HepG2 (cell line): ENCODE results near the gene LARP1. TPM values are rescaled to one million over a fixed set of nuclear protein-coding genes. Genes with fewer than 3 reads are reported as not detected.

ENCODE experiments used
- ARID2 ChIP-seq: sonication (generic); formaldehyde crosslinking; IDR thresholded peaks from 2 replicates; pipeline ENCODE4 v1.8.1; 2022; ENCODE audit warnings: mild to moderate bottlenecking, missing genetic modification reagents, borderline replicate concordance
- ASH2L ChIP-seq: fragments of 300-600, 200-600 bp; sonication (generic); IDR thresholded peaks from 2 replicates; pipeline ENCODE4 v1.7.0; 2017; ENCODE audit warnings: low read depth, mild to moderate bottlenecking, moderate library complexity, mixed read lengths, low read length; ENCODE audit not compliant: insufficient read length
- ATF7-NPFF ChIP-seq: sonication (generic); formaldehyde crosslinking; IDR thresholded peaks from 2 replicates; pipeline ENCODE4 v1.8.1; 2023; ENCODE audit warnings: mild to moderate bottlenecking, low read depth, missing genetic modification reagents, moderate library complexity
- ELF3 ChIP-seq: IDR thresholded peaks from 2 replicates; pipeline ENCODE4 v1.6.1; 2016; ENCODE audit warnings: missing genetic modification reagents, missing compliant biosample characterization
- ERF ChIP-seq: IDR thresholded peaks from 2 replicates; pipeline ENCODE4 v1.6.1; 2018; ENCODE audit warnings: missing biosample characterization, missing genetic modification reagents
- FOXA1 ChIP-seq, 2 experiments: fragments of 450-650 bp in 1 of 2; sonication (generic) in 1 of 2; formaldehyde crosslinking in 1 of 2; IDR thresholded peaks; 2 replicates each; pipeline versions ENCODE4 v1.4.0 to v1.6.1; 2016 to 2020; ENCODE audit warnings: missing genetic modification reagents in 1 of 2
- HMG20B ChIP-seq: conservative IDR thresholded peaks from 2 replicates; pipeline ENCODE4 v1.6.1; 2016; ENCODE audit warnings: missing genetic modification reagents, missing compliant biosample characterization
- HOXD1 ChIP-seq: sonication (generic); formaldehyde crosslinking; IDR thresholded peaks from 2 replicates; pipeline ENCODE4 v1.5.0; 2020; ENCODE audit warnings: missing genetic modification reagents
- MAF1 ChIP-seq: sonication (generic); formaldehyde crosslinking; IDR thresholded peaks from 2 replicates; pipeline ENCODE4 v1.5.0; 2020; ENCODE audit warnings: missing genetic modification reagents, borderline replicate concordance
- SAFB2 ChIP-seq: sonication (generic); formaldehyde crosslinking; IDR thresholded peaks from 2 replicates; pipeline ENCODE4 v1.5.1; 2020; ENCODE audit warnings: missing genetic modification reagents, low read depth, mild to moderate bottlenecking, borderline replicate concordance
- SALL1 ChIP-seq: sonication (generic); formaldehyde crosslinking; IDR thresholded peaks from 2 replicates; pipeline ENCODE4 v1.8.0; 2022; ENCODE audit warnings: mild to moderate bottlenecking, missing genetic modification reagents
- SETDB1 ChIP-seq: sonication (generic); formaldehyde crosslinking; IDR thresholded peaks from 2 replicates; pipeline ENCODE4 v1.5.1; 2020; ENCODE audit warnings: missing genetic modification reagents, mild to moderate bottlenecking, borderline replicate concordance
- SIN3B ChIP-seq: fragments of 150-350 bp; IDR thresholded peaks from 2 replicates; pipeline ENCODE4 v1.6.1; 2014; ENCODE audit warnings: low read length
- SMAD9 ChIP-seq: sonication (generic); formaldehyde crosslinking; IDR thresholded peaks from 2 replicates; pipeline ENCODE4 v1.5.1; 2020; ENCODE audit warnings: mild to moderate bottlenecking, missing genetic modification reagents
- ZBTB3 ChIP-seq: sonication (generic); formaldehyde crosslinking; IDR thresholded peaks from 2 replicates; pipeline ENCODE4 v1.4.0; 2020; ENCODE audit warnings: low read depth, mild to moderate bottlenecking, moderate library complexity, missing genetic modification reagents, borderline replicate concordance
- ZNF205 ChIP-seq: IDR thresholded peaks from 2 replicates; pipeline ENCODE4 v1.6.1; 2018; ENCODE audit warnings: missing biosample characterization, missing genetic modification reagents
- ZNF253 ChIP-seq: sonication (generic); formaldehyde crosslinking; IDR thresholded peaks from 2 replicates; pipeline ENCODE4 v1.8.0; 2022; ENCODE audit warnings: mild to moderate bottlenecking, missing genetic modification reagents, borderline replicate concordance
- ZNF432 ChIP-seq: sonication (generic); formaldehyde crosslinking; IDR thresholded peaks from 2 replicates; pipeline ENCODE4 v1.5.0; 2020; ENCODE audit warnings: missing genetic modification reagents, mild to moderate bottlenecking, borderline replicate concordance
- ZNF552 ChIP-seq: sonication (generic); formaldehyde crosslinking; IDR thresholded peaks from 2 replicates; pipeline ENCODE4 v1.9.0; 2022; ENCODE audit warnings: missing genetic modification reagents, mild to moderate bottlenecking, borderline replicate concordance
- ZSCAN20 ChIP-seq: sonication (generic); formaldehyde crosslinking; IDR thresholded peaks from 2 replicates; pipeline ENCODE4 v1.4.0; 2020; ENCODE audit warnings: missing genetic modification reagents, mild to moderate bottlenecking, borderline replicate concordance
- polyA plus RNA-seq, 8 experiments: library from polyadenylated mRNA; depleted of rRNA in 3 of 8; stranded (reverse) in 7 of 8; unstranded in 1 of 8; fragments of >200 nt; fragmentation: Illumina TruSeq in 4 of 8; extraction: Trizol in 4 of 8; gene quantifications; 2 replicates each; pipeline versions ENCODE4 v1.2.1 to v1.2.3, GENCODE V29; 2011 to 2016; ENCODE audit warnings: low read depth in 4 of 8, missing spikeins in 1 of 8, mixed read lengths in 1 of 8; ENCODE audit not compliant: insufficient read depth in 1 of 8
- total RNA-seq, 5 experiments: library from RNA; depleted of rRNA; stranded (reverse); fragments of >200 nt; fragmentation: Illumina TruSeq; extraction: Trizol; gene quantifications; 2 replicates each; pipeline ENCODE4 v1.2.3, GENCODE V29; 2016; ENCODE audit warnings: low read depth in 1 of 5
- TF ChIP-seq, protein P1 (sequence below): IDR thresholded peaks from 2 replicates; pipeline ENCODE4 v1.6.1; 2016; ENCODE audit warnings: missing genetic modification reagents, missing compliant biosample characterization
- TF ChIP-seq, protein P2 (sequence below): sonication (generic); formaldehyde crosslinking; IDR thresholded peaks from 2 replicates; pipeline ENCODE4 v1.5.0; 2020; ENCODE audit warnings: missing genetic modification reagents
- TF ChIP-seq, protein P3 (sequence below): sonication (generic); formaldehyde crosslinking; IDR thresholded peaks from 2 replicates; pipeline ENCODE4 v1.4.0; 2020; ENCODE audit warnings: missing genetic modification reagents, borderline replicate concordance
- TF ChIP-seq, protein P4 (sequence below): fragments of 450-650 bp; IDR thresholded peaks from 2 replicates; pipeline ENCODE4 v1.6.1; 2016

LARP1 gene
- total and polyA plus RNA-seq, 2 of the 13 experiments (the other 11 are each of a cell fraction or from before 2014, with no cell fraction given): 45.2 to 61.4 TPM

DNA sequence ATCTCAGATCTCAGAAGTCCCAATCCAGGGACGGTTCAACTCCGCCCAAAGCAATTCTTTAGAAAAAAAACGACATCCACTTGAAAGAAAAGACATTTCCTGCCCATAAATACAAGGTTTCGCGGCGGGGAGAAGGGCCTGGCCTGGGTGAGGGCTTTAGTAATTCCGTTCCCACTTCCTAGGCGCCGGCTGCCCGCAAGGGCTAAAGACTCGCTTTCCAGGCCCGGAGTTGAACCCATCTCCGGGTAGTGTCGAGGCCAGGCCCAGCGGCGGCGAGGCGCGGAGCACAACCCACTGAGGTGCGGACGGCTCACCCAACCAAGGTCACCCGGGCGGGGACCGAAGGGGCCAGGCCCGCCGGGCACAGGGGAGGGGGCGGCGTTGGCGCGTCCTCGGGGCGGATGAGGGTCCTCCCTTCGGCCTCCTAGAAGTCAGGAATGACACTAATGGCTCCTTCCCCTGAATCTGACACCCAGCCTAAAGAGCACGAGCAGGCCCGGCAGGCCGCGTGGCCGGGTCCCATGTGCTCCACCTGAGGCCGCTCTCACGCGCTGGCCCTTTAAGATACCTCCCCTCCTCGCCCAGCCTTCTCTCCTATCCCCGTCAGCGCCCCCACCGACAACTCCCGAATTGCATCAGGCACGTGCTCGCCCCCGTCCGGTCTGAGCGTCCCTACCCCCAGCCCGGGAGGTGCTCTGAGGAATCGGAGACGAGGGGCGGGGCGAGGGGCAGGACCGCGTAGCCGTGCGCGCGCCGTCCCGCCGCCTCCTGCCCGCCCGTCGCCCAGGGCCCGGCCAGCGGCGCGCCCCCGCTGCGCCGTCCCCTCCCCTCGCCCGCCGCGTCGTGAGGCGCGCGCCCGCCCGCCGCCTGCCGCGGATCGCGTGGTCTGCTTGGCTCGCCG, 467 bp upstream of the LARP1 start (continued):
- no peak for TF ChIP-seq HMG20B (CRISPR knock-in tag)
- no peak; the same call in 1 of the 2 replicates for TF ChIP-seq ZNF552 (CRISPR knock-in tag)
- TF ChIP-seq, protein P1, sequence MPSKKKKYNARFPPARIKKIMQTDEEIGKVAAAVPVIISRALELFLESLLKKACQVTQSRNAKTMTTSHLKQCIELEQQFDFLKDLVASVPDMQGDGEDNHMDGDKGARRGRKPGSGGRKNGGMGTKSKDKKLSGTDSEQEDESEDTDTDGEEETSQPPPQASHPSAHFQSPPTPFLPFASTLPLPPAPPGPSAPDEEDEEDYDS (CRISPR knock-in tag): peak; percentile 59; the same call in 1 of the 2 replicates
- TF ChIP-seq, protein P2, sequence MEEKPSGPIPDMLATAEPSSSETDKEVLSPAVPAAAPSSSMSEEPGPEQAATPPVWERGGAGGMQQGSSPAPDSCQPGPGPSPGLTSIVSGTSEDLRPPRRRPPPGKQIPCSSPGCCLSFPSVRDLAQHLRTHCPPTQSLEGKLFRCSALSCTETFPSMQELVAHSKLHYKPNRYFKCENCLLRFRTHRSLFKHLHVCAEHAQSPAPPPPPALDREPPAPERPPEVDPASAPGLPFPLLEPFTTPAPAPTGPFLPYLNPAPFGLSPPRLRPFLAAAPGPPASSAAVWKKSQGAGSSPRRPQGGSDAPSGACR (CRISPR knock-in tag): peak; percentile 71; the same call in 1 of the 2 replicates
- TF ChIP-seq ZNF253 (CRISPR knock-in tag): no peak
- TF ChIP-seq HOXD1: no peak
- TF ChIP-seq ZNF432 (CRISPR knock-in tag): no peak
- TF ChIP-seq SIN3B: no peak
- peak; percentile 61; the same call in 1 of the 2 replicates for TF ChIP-seq SAFB2
- peak; percentile 63; the same call in 1 of the 2 replicates for TF ChIP-seq ZNF205 (CRISPR knock-in tag)
- no peak for TF ChIP-seq ARID2 (CRISPR knock-in tag)
- TF ChIP-seq ASH2L: peak; percentile 12
- peak; percentile 72 for TF ChIP-seq ATF7-NPFF (CRISPR knock-in tag)
- TF ChIP-seq, protein P3, sequence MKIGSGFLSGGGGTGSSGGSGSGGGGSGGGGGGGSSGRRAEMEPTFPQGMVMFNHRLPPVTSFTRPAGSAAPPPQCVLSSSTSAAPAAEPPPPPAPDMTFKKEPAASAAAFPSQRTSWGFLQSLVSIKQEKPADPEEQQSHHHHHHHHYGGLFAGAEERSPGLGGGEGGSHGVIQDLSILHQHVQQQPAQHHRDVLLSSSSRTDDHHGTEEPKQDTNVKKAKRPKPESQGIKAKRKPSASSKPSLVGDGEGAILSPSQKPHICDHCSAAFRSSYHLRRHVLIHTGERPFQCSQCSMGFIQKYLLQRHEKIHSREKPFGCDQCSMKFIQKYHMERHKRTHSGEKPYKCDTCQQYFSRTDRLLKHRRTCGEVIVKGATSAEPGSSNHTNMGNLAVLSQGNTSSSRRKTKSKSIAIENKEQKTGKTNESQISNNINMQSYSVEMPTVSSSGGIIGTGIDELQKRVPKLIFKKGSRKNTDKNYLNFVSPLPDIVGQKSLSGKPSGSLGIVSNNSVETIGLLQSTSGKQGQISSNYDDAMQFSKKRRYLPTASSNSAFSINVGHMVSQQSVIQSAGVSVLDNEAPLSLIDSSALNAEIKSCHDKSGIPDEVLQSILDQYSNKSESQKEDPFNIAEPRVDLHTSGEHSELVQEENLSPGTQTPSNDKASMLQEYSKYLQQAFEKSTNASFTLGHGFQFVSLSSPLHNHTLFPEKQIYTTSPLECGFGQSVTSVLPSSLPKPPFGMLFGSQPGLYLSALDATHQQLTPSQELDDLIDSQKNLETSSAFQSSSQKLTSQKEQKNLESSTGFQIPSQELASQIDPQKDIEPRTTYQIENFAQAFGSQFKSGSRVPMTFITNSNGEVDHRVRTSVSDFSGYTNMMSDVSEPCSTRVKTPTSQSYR (CRISPR knock-in tag): peak; percentile 91
- peak; percentile 70; the same call in 1 of the 2 replicates for TF ChIP-seq ELF3
- TF ChIP-seq FOXA1 (IDR thresholded peaks at IDR 0.05): no peak
- no peak for TF ChIP-seq FOXA1 (CRISPR knock-in tag; IDR thresholded peaks at IDR 0.05)
- peak; percentile 79 for TF ChIP-seq ERF (CRISPR knock-in tag)
- no peak for TF ChIP-seq MAF1
- TF ChIP-seq SMAD9 (CRISPR knock-in tag): no peak
- TF ChIP-seq SALL1 (CRISPR knock-in tag): peak; percentile 93
- TF ChIP-seq, protein P4, sequence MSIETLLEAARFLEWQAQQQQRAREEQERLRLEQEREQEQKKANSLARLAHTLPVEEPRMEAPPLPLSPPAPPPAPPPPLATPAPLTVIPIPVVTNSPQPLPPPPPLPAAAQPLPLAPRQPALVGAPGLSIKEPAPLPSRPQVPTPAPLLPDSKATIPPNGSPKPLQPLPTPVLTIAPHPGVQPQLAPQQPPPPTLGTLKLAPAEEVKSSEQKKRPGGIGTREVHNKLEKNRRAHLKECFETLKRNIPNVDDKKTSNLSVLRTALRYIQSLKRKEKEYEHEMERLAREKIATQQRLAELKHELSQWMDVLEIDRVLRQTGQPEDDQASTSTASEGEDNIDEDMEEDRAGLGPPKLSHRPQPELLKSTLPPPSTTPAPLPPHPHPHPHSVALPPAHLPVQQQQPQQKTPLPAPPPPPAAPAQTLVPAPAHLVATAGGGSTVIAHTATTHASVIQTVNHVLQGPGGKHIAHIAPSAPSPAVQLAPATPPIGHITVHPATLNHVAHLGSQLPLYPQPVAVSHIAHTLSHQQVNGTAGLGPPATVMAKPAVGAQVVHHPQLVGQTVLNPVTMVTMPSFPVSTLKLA: peak; percentile 84
- peak; percentile 30; the same call in 1 of the 2 replicates for TF ChIP-seq ZBTB3
- TF ChIP-seq SETDB1 (CRISPR knock-in tag): no peak
- TF ChIP-seq ZSCAN20: peak; percentile 18; the same call in 1 of the 2 replicates
